NCI-H2227 treated with DMSO at 0.1 percent for 48 hours (cell line): Measurements from ENCODE around the gene MCEMP1.

Experiments
- DNase-seq: peaks from one replicate; lab custom pipeline; 2025; lab: John Stamatoyannopoulos, UW

The MCEMP1 gene

DNA sequence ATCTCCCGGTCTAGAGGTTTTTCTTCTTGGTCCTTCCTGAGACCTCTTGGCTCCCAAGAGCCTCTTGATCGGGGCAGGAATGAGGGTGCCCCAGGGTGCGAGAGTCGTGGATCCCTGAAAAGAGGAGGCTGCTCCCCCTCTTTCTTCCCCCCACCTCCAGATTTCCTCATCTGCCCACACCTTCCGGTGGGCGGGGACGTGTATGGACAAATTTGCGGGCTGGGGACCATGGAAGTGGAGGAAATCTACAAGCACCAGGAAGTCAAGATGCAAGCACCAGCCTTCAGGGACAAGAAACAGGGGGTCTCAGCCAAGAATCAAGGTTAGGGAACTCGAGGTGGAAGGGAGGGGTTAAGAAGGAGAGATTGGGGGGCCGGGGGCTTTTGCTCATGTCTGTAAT, at the start of gene MCEMP1:
Gene MCEMP1, plus strand, starts transcription at position 237 of the 400 bp plus-strand sequence. Its CDS starts 31 bp downstream, at position 268.
- DNase-seq: no peak

GRCh38 chr19:7627166-7627565, 49.7 kb upstream of the MCEMP1 start:
- DNase-seq: no peak

DNA sequence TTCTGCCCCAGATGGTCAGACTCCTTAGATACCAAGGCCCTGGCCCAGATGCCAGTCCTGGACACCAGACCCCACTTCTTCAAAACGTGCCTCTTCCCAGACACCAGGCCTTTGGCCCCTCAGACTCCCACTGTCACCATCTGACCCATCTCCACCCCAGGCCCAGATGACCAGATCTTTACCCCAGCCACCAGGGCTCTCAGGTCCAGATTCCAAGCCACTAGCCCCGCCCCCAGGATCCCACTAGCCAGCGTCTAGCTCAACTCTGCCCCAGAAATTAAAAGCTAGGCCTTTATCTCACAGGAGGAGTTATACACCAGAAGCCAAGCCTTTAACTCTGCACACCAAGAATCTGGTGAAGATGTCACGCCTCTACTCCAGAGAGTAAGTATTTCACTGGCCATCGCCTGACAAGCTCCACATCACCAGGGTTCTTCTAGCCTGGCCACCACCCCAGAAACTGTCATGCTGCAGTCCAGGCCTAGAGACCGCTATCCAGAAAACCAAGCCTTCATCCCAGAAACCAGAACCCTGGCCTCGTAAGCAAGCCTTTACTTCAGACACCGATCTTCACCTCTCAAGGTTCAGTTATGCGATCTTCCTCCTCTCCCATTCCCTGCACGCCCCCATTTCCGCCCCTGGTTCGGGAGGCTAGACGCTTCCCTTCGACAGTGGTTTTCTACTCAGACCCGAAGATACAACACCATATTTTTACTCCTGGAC, 48.1 kb upstream of the MCEMP1 start:
- DNase-seq: no peak

- DNase-seq: peak; percentile 97
Measured at GRCh38 chr19:7629347-7630054, 47.4 kb upstream of the MCEMP1 start, which contains the start of the genes PET100 and XAB2. Gene PET100, plus strand, starts transcription at chr19:7629793. Its CDS starts 41 bp downstream, at chr19:7629834. Gene XAB2, minus strand, starts transcription at chr19:7629545. Its CDS starts 18 bp downstream, at chr19:7629527.

DNA sequence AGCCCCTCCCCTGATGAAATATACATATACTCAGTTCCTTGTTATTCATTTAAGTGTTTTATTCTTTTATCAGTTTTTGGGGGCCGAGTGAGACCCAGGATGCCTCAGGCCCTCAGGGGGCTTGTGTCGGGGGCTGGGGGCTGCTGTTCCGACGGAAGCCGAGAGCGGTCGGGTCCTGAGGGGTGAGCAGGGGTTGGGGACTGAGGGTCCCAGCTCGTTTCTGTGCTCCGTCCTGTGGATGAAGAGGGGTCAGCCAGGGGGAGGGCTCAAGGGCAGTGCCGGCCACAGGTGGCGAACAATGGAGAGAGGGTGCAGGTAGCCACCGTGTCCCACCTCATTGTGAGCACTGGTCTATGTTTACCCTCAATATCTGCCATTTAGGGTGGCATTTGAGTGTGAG, 45.3 kb upstream of the MCEMP1 start:
- DNase-seq: no peak

- no peak for DNase-seq
Measured at GRCh38 chr19:7632340-7633203, 44.3 kb upstream of the MCEMP1 start.

DNA sequence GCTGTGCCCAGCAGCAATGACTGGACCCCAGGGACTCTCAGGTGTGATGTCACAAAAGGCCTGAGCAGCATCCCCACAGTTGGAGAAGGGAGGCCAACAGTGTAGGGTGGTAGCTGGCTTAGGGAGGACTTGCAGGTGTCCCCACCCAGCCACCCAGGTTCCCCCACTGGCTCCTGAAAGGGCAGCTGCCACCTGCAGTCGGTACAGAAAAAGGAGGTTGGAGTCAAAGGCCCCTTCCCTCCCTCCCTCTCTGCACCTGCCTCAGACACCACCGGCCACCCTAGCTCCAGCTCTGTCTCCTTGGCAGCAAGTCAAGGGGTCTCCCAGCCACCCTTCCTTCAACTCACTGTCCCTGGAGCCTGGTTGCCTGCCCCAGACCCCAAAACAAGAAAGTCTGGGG, 43.2 kb upstream of the MCEMP1 start, which contains the start of gene PCP2:
Gene PCP2, minus strand, starts transcription at position 22 of the 400 bp plus-strand sequence. CDS start 262 bp downstream, outside the sequence.
- no peak for DNase-seq

GRCh38 chr19:7635670-7636069, 41.2 kb upstream of the MCEMP1 start:
- no peak for DNase-seq

- no peak for DNase-seq
Measured at GRCh38 chr19:7636317-7636690, 40.6 kb upstream of the MCEMP1 start.

GRCh38 chr19:7636691-7637373, 40.1 kb upstream of the MCEMP1 start, which contains the start of gene STXBP2:
Gene STXBP2, plus strand, starts transcription at chr19:7637110. Its CDS starts 40 bp downstream, at chr19:7637150.
- DNase-seq: peak; percentile 61

DNA sequence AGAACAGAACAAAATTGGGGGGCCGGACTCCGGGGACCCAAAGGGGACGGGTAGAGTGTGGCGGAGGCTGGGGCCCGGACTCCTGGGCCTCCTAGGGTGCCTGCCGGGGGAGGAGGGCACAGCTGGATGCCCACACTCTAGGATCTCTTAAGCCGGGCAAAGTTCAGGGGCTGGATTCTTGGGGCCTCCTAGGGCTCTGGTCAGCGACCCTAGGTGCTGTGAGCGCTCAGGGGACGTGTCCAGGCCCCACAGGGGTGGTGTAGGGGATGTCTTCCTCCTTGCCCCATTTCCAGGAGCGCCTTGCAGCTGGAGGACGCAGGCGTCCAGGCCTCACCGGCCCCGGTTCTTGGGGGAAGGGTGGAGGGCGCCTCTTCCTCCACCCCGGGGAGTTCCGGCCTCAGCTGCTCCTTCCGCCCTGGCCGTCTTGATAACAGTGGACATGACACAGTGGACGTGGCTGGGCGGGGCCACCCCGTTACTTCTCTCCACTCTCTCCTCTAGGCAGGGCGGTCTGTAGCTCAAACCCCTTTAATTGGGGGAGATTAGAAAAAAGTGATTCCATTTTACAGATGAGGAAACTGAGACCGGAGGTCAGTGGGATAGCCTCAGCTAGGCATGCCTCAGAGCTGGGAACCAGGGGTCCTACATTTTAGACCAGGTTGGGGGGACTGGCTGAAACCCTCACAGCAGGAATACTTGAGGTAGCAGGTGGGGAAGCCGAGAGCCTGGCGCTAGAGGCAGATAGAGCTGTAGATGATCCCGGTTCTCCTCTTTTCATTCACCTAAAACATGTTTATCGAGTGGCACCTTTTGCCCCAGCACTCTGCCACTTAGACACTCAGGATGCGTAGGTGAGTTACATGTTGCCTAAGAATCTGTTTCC, 39.3 kb upstream of the MCEMP1 start:
- no peak for DNase-seq

DNA sequence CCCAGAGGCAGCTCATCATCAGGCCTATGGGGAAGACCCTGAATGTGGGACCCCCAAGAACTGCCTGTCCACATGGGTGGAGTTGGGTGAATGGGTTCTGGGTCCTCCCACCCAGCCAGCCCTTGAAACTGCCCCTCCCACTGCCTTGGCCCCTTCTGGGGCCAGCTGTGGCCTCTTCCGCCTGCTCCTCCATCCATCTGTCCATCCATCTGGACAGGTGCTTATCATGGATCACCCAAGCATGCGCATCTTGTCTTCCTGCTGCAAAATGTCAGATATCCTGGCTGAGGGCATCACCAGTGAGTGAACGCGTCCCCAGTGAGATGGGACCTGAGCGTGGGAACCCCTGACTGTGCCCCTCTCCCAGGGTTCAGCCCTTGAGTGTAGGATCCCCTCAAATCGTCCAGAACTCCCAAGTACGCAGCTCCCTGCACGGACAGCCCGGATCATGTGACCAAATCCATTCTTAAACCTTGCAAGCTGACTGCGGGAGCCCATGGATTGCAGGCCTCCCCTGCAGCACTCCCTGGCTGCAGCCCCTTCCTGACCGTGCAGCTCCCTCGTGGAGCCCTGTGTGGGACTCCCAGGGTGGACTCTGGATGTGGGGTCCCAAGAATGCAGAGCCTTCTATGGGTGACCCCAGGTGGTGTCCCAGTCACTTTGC, 38.0 kb upstream of the MCEMP1 start:
- no peak for DNase-seq

- no peak for DNase-seq
Measured at GRCh38 chr19:7639863-7640348, 37.0 kb upstream of the MCEMP1 start.

- DNase-seq: no peak
Measured at GRCh38 chr19:7640803-7641202, 36.1 kb upstream of the MCEMP1 start.

DNA sequence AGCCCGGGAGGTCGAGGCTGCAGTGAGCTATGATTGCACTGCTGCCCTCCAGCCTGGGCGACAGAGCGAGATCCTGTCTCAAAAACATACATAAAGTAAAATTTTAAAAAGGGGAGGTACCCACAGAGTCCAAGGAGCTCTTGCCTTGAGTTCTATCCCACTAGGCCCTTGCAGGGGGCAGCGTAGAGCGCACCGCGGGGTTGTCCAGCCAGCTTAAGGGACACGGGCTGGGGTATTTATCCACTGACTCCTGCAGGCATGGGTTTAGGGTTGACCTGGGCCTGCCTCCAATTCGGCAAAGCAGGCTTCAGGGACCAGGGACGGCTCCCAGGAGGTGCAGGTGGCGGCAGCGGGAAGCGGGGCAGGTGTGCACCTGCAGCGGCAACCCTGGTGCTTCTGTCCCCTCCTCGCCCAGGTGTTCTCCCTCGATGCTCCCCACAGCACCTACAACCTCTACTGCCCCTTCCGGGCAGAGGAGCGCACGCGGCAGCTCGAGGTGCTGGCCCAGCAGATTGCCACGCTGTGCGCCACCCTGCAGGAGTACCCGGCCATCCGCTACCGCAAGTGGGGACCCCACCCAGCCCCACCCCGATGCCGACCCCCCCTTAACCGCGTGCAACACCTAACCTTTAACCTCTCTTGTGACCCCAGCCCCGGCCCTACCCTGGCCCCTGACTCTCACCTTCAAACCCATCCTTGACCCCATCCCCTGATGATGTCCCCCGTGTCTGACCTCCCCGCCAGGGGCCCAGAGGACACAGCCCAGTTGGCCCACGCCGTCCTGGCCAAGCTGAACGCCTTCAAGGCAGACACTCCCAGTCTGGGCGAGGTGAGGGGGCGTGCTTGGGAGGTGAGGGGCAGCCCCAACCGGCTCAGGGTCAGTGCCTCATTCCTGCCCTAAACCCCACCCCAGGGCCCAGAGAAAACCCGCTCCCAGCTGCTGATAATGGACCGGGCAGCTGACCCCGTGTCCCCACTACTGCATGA, 35.3 kb upstream of the MCEMP1 start:
- DNase-seq: no peak

GRCh38 chr19:7642295-7643030, 34.4 kb upstream of the MCEMP1 start:
- no peak for DNase-seq

- no peak for DNase-seq
Measured at GRCh38 chr19:7643031-7643415, 33.9 kb upstream of the MCEMP1 start.
